K562 (cell line): ENCODE measurements around the gene ZNF41. TPM values are rescaled to one million over a fixed set of nuclear protein-coding genes. Genes with fewer than 3 reads are reported as not detected.

Experiments
- ATF1 ChIP-seq, 2 experiments: fragments of 450-650 bp in 1 of 2; IDR thresholded peaks; 2 replicates each; pipeline ENCODE4 v1.6.1; 2016; ENCODE audit warnings: missing compliant biosample characterization in 1 of 2, missing genetic modification characterization in 1 of 2
- MCM3 ChIP-seq: fragments of 450-650 bp; IDR thresholded peaks from 2 replicates; pipeline ENCODE4 v1.6.1; 2016
- NFE2 ChIP-seq: IDR thresholded peaks from 2 replicates; pipeline ENCODE4 v1.6.1; 2014; ENCODE audit warnings: antibody characterized with exemption, low read depth
- RBM17 ChIP-seq: fragments of 200-400 bp; formaldehyde crosslinking; IDR thresholded peaks from 2 replicates; pipeline ENCODE4 v1.6.1; 2017; ENCODE audit warnings: low read depth, mild to moderate bottlenecking, low read length, borderline replicate concordance
- THRAP3 ChIP-seq: fragments of 450-650 bp; IDR thresholded peaks from 2 replicates; pipeline ENCODE4 v1.6.1; 2016; ENCODE audit warnings: mild to moderate bottlenecking, inconsistent platforms, borderline replicate concordance
- ZBTB7A ChIP-seq: IDR thresholded peaks from 2 replicates; pipeline ENCODE4 v1.6.1; 2011; ENCODE audit warnings: low read depth, mild to moderate bottlenecking, low read length, moderate library complexity, borderline replicate concordance; ENCODE audit not compliant: control insufficient read depth
- ZNF589 ChIP-seq: fragments of 200-800 bp; sonication (Bioruptor generic); IDR thresholded peaks from 2 replicates; pipeline ENCODE4 v1.6.1; 2016; ENCODE audit warnings: low read depth, missing genetic modification characterization, missing compliant biosample characterization
- polyA plus RNA-seq, 8 experiments: library from polyadenylated mRNA; depleted of rRNA in 4 of 8; stranded (reverse) in 5 of 8; unstranded in 3 of 8; fragments of >200 nt; fragmentation: Nextera tagmentation in 2 of 8; fragmentation: Illumina TruSeq in 1 of 8; extraction: Ambion mirVana in 2 of 8; extraction: Trizol in 1 of 8; gene quantifications; 2 replicates each; pipeline versions ENCODE4 v1.2.1 to v1.2.3, GENCODE V29; 2011 to 2014; ENCODE audit warnings: inconsistent platforms in 1 of 8, missing spikeins in 1 of 8
- total RNA-seq, 7 experiments: library from RNA; depleted of rRNA in 6 of 7; stranded (reverse); fragments of >200 nt in 6 of 7; fragmentation: Illumina TruSeq in 2 of 7; extraction: Trizol in 2 of 7; gene quantifications; 2 replicates each; pipeline versions ENCODE4 v1.2.1 to v1.2.3, GENCODE V29; 2011 to 2021; ENCODE audit warnings: low replicate concordance in 1 of 7
- TF ChIP-seq, protein P1 (sequence below): sonication (generic); formaldehyde crosslinking; IDR thresholded peaks from 2 replicates; pipeline ENCODE4 v1.8.1; 2023; ENCODE audit warnings: mild to moderate bottlenecking, missing genetic modification reagents
- TF ChIP-seq, protein P2 (sequence below), 2 experiments: fragments of 450-650 bp; conservative IDR thresholded peaks; 2 replicates each; pipeline ENCODE4 v1.6.1; 2017; ENCODE audit warnings: mild to moderate bottlenecking in 2 of 2, moderate library complexity in 2 of 2
- TF ChIP-seq, protein P3 (sequence below): fragments of 250-450 bp; sonication (Bioruptor Pico); IDR thresholded peaks from 2 replicates; pipeline ENCODE4 v1.8.0; 2022; ENCODE audit warnings: inconsistent platforms
- TF ChIP-seq, protein P4 (sequence below): sonication (generic); formaldehyde crosslinking; IDR thresholded peaks from 2 replicates; pipeline ENCODE4 v1.8.0; 2022; ENCODE audit warnings: missing genetic modification reagents, mild to moderate bottlenecking, moderate library complexity, borderline replicate concordance
- TF ChIP-seq, protein P5 (sequence below): fragments of 450-650 bp; IDR thresholded peaks from 2 replicates; pipeline ENCODE4 v1.6.1; 2016; ENCODE audit warnings: antibody characterized with exemption
- TF ChIP-seq, protein P6 (sequence below), 2 experiments: IDR thresholded peaks; 2 replicates each; pipeline ENCODE4 v1.6.1; 2011; ENCODE audit warnings: borderline replicate concordance in 1 of 2, control low read depth in 1 of 2, low read depth in 1 of 2, low read length in 1 of 2, mild to moderate bottlenecking in 1 of 2, mixed read lengths in 1 of 2, moderate library complexity in 1 of 2; ENCODE audit not compliant: insufficient read depth in 1 of 2, insufficient read length in 1 of 2, poor library complexity in 1 of 2, severe bottlenecking in 1 of 2; ENCODE audit errors: extremely low read depth in 1 of 2

The ZNF41 gene
- total and polyA plus RNA-seq, 9 of the 15 experiments (the other 6 are each of a cell fraction or from before 2014, with no cell fraction given) = 0.53 to 8.6 (median 6.6) TPM

DNA sequence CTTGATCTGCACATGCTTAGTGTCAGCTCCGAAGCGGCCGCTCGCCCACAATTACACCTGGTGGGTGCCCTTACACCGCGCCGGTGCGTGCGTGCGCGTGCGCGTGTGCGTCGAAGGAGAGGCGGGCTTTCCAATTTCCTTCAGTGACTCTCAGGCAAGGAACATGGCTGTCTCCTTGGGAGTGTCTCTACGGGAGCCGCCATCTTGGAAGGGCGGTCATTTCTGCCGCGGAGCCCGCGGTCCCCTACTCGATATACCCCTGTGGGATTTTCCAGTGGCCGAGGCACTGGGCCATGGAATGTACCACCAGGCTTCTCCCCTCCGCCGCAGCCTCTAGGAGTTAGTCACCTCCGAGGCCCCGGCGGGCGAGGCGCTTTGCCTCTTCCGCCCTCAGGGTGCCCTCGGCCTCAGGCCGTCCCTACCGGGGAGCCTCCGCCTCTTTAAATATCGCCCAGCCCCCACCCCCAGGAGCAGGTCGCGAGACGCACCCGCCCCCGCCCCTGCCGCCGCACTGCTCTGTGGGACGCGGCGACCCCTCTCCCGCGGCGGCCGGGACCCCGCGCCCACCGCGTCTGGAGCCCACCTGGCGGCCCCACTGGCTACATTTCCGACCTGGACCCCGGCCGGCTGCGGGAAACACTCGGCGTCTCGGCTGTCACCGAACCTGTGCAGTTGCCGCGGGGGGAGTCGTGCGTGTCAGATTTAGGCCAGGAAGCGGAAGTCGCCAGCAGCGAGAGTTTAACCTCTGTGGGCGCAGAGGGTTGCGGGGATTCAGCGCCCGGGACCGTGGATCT is at the start of gene ZNF41 (continued):
- TF ChIP-seq, protein P1, sequence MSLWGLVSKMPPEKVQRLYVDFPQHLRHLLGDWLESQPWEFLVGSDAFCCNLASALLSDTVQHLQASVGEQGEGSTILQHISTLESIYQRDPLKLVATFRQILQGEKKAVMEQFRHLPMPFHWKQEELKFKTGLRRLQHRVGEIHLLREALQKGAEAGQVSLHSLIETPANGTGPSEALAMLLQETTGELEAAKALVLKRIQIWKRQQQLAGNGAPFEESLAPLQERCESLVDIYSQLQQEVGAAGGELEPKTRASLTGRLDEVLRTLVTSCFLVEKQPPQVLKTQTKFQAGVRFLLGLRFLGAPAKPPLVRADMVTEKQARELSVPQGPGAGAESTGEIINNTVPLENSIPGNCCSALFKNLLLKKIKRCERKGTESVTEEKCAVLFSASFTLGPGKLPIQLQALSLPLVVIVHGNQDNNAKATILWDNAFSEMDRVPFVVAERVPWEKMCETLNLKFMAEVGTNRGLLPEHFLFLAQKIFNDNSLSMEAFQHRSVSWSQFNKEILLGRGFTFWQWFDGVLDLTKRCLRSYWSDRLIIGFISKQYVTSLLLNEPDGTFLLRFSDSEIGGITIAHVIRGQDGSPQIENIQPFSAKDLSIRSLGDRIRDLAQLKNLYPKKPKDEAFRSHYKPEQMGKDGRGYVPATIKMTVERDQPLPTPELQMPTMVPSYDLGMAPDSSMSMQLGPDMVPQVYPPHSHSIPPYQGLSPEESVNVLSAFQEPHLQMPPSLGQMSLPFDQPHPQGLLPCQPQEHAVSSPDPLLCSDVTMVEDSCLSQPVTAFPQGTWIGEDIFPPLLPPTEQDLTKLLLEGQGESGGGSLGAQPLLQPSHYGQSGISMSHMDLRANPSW (CRISPR knock-in tag) = no peak
- TF ChIP-seq ZBTB7A = peak; percentile 81; the same call in 1 of the 2 replicates
- TF ChIP-seq RBM17 = no peak
- TF ChIP-seq NFE2 = no peak
- TF ChIP-seq ZNF589 = no peak
- no peak for TF ChIP-seq ATF1 (CRISPR knock-in tag; IDR thresholded peaks at IDR 0.05)
- TF ChIP-seq ATF1 (tag; IDR thresholded peaks at IDR 0.05) = 0 out of 2 replicates have a peak, but pooled peaks have one; percentile 49
- no peak for TF ChIP-seq THRAP3
- no peak for TF ChIP-seq MCM3
- TF ChIP-seq, protein P2, sequence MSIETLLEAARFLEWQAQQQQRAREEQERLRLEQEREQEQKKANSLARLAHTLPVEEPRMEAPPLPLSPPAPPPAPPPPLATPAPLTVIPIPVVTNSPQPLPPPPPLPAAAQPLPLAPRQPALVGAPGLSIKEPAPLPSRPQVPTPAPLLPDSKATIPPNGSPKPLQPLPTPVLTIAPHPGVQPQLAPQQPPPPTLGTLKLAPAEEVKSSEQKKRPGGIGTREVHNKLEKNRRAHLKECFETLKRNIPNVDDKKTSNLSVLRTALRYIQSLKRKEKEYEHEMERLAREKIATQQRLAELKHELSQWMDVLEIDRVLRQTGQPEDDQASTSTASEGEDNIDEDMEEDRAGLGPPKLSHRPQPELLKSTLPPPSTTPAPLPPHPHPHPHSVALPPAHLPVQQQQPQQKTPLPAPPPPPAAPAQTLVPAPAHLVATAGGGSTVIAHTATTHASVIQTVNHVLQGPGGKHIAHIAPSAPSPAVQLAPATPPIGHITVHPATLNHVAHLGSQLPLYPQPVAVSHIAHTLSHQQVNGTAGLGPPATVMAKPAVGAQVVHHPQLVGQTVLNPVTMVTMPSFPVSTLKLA (conservative IDR thresholded peaks at IDR 0.05) = peak; percentile 12 to 55; a peak in 1 of 4 replicates
- TF ChIP-seq, protein P3, sequence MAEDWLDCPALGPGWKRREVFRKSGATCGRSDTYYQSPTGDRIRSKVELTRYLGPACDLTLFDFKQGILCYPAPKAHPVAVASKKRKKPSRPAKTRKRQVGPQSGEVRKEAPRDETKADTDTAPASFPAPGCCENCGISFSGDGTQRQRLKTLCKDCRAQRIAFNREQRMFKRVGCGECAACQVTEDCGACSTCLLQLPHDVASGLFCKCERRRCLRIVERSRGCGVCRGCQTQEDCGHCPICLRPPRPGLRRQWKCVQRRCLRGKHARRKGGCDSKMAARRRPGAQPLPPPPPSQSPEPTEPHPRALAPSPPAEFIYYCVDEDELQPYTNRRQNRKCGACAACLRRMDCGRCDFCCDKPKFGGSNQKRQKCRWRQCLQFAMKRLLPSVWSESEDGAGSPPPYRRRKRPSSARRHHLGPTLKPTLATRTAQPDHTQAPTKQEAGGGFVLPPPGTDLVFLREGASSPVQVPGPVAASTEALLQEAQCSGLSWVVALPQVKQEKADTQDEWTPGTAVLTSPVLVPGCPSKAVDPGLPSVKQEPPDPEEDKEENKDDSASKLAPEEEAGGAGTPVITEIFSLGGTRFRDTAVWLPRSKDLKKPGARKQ = no peak
- TF ChIP-seq, protein P4, sequence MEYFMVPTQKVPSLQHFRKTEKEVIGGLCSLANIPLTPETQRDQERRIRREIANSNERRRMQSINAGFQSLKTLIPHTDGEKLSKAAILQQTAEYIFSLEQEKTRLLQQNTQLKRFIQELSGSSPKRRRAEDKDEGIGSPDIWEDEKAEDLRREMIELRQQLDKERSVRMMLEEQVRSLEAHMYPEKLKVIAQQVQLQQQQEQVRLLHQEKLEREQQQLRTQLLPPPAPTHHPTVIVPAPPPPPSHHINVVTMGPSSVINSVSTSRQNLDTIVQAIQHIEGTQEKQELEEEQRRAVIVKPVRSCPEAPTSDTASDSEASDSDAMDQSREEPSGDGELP (CRISPR knock-in tag) = peak; percentile 77; the same call in 1 of the 2 replicates
- TF ChIP-seq, protein P5, sequence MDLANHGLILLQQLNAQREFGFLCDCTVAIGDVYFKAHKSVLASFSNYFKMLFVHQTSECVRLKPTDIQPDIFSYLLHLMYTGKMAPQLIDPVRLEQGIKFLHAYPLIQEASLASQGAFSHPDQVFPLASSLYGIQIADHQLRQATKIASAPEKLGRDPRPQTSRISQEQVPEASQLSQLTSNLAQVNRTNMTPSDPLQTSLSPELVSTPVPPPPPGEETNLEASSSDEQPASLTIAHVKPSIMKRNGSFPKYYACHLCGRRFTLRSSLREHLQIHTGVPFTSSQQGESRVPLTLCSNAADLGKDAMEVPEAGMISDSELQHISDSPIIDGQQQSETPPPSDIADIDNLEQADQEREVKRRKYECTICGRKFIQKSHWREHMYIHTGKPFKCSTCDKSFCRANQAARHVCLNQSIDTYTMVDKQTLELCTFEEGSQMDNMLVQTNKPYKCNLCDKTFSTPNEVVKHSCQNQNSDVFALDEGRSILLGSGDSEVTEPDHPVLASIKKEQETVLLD = peak; percentile 93
- TF ChIP-seq, protein P6, sequence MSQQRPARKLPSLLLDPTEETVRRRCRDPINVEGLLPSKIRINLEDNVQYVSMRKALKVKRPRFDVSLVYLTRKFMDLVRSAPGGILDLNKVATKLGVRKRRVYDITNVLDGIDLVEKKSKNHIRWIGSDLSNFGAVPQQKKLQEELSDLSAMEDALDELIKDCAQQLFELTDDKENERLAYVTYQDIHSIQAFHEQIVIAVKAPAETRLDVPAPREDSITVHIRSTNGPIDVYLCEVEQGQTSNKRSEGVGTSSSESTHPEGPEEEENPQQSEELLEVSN (IDR thresholded peaks at IDR 0.05; ENCODE audit: borderline replicate concordance in 1 of 2, extremely low read depth in 1 of 2, insufficient read depth in 1 of 2, insufficient read length in 1 of 2, low read depth in 1 of 2, low read length in 1 of 2, poor library complexity in 1 of 2, severe bottlenecking in 1 of 2) = peak; percentile 81 to 90
